G401.6 (cell line): ENCODE data around the gene FOXJ3.
"Not testable (repeated sequence)": the region's sequence is repeated elsewhere in the genome, so short reads cannot be mapped to it uniquely, and the experiment has no call there.

Experiments
- FAIRE-seq: peaks from 2 replicates; lab custom pipeline; 2012; peaks lifted over from hg19 to GRCh38; lab: Jason Lieb, UNC

Gene FOXJ3

DNA sequence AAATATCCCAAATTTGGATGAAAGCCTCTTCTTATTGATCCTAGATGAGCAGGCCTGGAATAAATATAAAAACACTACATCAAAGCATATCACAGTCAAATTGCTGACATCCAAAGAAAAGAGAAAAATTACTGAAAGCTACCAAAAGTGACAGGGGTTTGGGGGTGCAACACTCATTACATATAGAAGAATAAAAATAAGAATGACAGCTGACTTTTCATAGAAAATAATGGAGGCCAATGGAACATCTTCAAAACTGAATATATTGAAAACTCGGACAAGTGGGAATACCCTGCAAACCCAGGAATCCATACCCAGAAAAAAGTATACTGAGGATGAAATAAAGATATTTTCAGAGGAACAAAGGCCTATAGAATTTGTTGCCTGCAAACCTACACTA, 84.0 kb downstream of the FOXJ3 start:
- FAIRE-seq: no peak

DNA sequence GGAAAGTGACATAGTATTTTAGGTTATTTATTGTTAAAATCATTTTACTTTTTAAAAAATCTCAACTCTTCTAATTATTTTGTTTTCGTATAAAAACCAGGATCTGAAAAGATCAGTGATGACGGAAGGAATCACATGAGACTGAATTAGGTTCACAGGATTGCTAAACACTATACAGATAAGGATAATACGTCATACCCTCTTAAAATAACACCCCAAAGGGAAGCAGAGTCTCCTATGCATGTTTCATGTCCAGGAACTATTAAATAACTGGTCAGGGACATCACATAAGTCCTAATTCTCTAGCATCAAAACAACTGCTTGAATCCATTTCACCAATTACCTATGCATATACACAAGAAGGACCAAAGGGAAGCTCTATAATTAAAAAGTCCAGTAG, 84.9 kb downstream of the FOXJ3 start:
- no peak for FAIRE-seq

DNA sequence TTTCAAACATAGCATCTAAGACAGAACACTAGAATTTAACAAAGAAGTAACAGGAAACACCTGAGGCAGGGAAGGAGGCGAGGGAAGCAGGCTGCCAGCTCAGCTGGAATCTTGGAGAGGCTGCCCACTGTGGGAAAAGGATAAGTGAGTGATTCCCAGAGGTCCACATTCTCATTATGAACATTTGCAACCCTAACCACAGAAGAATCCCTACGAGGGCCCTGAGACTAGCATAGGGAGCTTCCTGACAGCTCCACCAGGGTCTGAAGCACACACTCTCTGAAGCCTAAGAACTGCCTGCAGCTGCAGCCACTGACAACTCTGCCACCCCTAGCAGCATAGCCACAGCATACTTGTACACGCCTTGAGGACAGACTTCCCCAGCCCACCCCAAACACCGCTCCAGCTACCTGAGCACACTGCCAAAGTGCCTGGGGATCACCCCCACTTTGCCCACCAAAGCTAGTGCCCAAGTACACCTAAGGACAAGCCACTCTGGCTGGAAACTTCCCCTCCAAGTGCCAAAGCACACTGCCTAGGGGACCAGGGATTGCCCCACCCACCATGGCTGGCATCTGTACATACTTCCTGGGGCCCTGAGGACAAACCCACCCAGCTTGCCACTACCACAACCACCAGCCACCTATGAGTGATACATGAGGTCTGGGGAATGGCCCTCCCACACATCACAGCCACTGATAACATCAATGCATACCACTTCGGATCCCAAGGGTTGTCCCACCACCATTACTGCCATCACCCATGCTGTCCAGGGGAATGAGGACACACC, 93.9 kb downstream of the FOXJ3 start:
- no peak for FAIRE-seq

DNA sequence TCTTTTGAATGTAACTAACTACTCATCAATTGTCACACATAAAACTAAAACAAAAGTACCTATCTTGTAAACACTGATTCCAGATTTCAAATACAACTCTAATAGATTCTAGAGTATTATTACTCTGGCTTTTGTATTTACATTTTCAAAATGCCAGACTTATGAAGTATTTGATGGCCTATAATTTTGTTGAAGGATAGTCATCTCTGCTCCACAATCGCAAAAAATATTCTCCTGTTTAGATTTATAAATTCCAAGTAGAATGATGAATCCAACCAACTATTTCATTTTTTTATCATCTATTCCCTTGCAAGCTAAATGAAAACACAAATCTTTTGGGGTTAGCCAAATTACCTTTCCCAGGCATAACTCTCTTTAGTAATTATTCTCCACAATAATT, 95.5 kb downstream of the FOXJ3 start:
- FAIRE-seq: no peak

DNA sequence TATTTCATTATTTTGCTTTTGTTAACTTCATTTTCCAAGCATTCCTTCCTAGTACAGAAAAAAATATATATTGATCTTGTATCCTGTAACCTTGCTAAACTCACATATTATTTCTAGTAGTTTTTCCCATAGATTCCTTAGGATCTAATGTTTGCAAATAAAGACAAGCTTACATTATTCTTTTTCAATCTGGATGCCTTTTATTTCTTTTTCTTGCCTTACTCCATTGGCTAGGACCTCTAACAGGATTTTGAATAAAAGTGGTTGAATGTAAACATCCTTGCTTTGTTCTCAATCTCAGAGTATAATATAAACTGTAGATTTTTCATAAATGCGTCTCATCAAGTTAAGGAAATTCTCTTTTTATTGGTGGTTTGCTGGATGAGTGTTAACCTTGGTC, 96.0 kb downstream of the FOXJ3 start:
- no peak for FAIRE-seq

DNA sequence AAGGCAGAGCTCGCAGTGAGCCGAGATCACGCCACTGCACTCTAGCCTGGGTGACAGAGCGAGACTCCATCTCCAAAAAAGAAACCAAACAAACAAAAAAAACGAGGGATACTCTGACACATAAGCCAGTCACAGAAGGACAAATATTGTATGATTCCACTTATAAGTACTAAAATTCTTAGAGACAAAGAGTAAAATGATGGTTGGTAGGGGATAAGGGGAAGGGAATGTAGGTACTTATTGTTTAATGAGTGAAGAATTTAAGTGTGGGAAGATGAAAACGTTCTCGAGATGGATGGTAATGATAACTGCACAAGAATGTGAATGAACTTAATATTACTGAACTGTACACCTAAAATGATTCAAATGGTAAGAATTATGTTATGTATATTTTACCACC, 103.8 kb downstream of the FOXJ3 start:
- FAIRE-seq: no peak

DNA sequence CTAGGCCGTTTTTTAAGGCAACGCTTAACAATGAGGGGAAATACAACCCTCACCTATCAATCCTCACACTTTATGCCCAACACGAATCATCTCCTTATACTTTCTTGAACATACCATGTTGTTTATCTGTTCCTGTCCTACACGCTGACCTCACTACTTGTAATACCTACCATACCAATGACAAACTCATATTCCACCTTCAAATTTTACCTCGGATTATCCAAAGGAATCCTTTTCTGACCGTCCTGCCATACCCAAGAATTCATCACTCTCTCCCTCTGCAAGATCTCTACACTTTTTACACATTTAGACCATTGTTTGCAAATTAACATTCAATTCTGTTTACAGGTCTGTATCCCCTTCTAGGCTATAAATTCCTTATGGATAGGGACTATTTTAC, 106.1 kb downstream of the FOXJ3 start:
- FAIRE-seq: no peak

DNA sequence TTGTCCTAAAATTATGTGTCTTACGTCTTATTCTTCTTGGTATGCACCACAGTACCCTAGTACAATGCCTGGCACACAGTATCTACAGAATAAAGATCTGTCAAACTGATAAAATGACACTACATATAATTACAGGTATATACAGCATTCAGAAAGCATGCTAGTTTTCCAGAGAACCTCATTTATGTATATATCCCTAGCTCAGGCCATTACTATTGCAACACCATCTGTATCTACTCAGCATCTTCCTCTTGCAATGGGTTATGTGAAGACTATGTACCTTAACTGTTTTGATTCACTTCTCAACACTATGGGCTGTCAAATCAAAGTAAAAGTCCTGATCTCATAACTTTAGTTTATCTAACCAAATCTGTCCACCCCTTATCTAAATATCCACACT, 112.0 kb downstream of the FOXJ3 start:
- no peak for FAIRE-seq

DNA sequence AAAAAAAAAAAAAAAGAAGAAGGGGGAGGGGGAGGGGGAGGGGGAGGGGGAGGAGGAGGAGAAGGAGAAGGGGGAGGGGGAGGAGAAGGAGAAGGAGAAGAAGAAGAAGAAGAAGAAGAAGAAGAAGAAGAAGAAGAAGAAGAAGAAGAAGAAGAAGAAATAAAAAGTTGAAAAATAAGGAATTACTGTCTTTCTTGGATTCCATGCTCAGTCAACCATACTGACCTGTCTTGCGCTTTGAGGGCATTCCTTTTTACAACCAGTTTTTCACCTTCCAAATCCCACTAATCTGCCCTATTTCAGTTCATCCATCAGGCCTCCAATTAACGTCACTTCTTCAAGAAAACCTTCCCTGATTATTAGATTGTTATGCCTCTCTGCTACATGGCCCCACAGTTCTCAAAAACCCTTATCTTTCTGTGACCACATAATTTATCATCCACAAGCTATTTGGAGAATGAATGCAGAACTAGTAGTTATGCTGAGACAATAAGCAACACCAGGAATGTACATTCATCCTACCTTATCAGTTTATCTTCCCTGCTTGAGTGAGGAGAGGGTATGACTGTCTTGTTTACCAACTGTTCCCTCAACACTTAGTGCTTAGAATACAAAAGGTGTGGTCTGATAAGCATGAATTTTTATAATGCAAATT, 113.0 kb downstream of the FOXJ3 start:
- FAIRE-seq: no peak

DNA sequence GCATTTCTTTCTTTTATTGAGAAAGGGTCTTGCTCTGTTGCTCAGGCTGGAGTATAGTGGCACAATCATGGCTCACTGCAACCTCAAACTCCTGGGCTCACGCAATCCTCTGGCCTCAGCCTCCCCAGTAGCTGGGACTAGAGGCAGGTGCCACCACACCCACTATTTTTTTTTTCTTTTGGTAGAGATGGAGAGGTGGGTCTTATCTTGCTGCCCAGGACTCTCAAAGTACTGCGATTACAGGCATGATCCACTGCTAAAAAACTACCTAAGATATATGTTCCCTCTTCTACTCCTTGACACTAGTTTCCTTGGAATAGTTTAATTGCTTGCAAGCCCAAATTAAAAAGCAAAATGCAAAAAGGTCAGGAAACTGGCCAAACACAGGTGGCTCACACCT, 113.6 kb downstream of the FOXJ3 start:
- FAIRE-seq: no peak

DNA sequence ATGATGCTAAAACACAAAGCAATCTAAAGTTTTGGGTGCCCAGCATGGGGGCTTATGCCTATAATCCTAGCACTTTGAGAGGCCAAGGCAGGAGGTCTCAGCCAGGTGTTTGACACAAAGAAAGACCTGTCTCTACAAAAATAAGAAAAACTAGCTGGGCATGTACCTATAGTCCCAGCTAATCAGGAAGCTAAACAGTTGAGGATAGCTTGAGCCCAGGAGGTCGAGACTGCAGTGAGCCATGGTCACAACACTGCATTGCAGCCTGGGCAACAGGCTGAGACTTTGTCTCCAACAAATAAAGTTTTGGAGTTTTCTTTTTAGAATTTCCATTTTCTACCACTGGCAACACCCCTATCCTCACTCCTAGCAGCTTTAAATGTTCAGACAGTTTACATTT, 115.4 kb downstream of the FOXJ3 start:
- FAIRE-seq: no peak

DNA sequence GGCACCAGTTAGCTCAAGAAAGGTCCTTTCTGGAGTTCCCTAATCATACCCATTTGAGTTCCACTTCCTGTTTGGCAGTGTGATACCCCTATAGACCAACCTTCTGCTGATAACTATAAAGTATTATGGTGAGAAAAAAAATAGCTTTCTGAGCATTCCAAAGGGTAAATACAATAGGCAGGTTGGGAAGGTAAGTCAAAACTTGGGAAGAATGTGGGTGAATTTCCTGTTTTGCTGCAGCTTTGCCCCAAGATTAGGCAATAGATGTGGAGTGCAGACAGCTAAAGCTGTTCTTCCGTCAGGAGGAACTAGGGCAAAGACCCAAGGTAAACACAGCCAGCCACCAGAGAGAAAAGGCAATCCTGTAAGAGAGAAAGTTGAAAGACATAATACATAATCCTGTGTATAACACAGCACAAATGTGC, 120.6 kb downstream of the FOXJ3 start:
- FAIRE-seq: no peak

DNA sequence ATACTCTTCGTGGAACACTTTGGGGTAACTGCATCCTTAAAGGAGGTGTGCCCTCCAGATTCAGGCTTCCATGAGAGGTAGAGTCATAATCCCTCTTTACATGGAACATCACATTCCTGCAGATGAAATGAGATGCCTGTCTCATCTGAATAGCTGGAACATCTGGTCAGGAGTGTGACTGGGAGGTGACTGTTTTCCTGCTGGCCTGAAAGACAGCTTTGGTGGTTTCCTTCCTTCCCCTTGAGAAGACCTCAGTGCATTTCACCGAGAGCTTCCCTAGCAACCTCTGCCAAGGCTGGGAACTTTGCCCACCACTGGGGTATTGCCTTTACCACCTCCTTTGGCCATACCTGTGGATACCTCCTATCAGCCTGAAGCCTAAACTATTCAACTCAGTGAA, 123.8 kb downstream of the FOXJ3 start:
- no peak for FAIRE-seq

DNA sequence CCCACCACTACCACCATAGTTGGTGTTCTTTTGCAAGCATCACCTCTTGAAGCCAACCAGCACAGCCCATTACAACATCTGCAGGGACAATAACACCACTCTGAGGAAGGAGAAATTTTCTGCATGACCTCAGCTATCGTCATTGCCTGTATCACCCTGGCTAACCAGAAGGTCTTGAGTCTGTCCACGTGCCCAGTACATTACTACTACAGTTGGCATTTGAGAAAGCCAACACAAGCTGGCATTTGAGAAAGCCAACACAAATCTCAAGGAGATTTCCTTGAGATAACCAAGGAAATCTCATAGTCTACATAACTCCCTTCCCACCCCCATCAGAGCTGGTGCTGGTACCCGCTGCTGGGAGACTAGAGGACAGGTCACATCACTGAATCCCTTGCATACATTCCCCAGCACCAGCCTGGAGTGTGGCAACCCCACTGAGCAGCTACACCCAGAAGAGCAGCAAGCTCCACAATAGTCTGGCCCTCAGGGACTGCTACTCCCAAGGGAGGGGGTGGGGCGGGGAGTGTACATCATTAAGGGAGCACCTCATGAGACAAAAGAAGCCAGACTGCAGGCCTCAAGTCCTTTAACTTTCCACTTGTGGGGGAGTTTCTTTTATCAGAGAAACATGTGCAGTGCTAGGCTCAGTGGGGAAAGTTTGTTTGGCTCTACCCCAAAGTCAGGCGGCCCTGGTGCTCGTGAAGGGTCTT, 124.5 kb downstream of the FOXJ3 start:
- no peak for FAIRE-seq

DNA sequence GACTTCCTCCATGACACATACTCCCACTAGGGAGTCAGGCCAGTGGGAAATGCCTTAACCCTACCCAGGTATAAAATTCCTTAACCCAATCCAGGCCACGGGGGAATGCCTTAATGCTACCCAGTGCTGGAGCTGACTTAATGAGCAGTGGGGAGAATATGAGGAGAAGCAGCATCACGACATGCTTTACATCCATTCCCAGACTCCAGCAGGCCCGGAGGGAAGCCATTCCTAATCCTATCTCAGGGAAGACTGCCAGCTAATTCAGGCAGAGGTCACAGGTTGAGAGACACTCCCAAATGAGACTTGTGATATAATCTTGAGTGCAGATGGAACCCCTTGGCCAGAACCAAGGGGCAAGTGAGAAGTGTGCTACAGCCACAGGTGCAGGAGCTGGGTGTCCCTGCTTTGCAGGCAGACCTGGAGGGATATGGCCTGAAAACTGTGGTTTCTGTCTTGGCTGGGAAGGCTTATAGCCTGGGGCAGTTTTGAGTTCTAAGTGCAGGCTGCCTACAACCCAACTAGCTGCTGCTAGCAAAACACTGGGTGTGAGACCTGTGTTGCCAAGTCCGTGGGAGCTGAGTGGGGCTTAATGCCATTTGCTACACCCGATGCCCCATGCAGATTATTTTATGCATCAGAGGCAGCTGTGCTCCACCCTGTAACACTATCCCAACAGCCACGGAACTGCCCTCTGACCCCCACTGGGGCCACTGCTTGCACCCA, 125.3 kb downstream of the FOXJ3 start:
- no peak for FAIRE-seq

DNA sequence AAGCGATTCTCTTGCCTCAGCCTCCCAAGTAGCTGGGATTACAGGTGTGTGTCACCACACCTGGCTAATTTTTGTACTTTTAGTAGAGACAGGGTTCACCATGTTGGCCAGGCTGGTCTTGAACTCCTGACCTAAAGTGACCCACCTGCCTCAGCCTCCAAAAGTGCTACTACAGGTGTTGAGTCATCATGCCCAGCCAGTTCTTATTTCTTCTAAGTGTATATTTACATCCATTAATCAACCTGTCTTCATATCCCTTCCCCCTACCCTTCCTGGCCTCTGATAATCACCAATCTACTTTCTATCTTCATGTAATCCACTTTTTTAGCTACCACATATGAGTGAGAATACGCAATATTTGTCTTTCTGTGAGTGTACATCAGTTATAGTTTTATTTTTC, 128.1 kb downstream of the FOXJ3 start:
- FAIRE-seq: not testable (repeated sequence)

DNA sequence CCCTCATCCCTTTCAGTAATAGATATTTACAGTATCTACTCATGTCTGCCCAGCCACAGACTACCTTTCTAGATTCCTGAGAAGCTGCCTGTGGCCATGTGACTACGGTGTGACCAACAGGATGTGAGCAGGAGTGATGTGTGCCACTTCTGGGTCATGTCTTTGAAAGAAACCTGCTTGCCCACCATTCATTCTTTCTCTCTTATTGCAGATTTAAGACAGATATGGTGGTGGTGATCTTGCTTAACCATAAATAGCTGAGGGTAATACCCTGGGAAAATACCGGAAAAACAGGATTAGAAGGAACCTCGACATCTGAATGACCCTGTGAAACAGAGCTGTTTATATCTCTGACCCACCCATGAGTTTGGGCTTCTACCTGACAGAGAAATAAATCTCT, 128.9 kb downstream of the FOXJ3 start:
- no peak for FAIRE-seq

DNA sequence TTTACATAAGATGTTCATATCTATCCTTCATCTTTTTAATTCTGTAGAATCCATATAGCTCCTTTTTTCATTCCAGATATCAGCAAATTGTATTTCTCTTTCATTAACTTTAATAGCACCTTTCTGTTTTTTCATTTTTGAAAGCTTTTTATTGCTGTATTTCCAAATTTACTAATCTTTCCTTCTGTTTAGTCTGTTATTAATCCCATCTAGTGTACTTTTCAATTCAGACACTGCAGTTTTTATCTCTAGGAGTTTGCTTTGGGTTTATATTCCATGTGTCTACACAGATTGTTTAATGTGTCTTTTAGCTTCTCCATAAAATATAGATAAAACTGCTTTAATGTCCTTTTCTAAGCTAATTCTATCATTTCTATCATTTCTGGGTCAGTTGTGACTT, 133.0 kb downstream of the FOXJ3 start:
- FAIRE-seq: no peak

DNA sequence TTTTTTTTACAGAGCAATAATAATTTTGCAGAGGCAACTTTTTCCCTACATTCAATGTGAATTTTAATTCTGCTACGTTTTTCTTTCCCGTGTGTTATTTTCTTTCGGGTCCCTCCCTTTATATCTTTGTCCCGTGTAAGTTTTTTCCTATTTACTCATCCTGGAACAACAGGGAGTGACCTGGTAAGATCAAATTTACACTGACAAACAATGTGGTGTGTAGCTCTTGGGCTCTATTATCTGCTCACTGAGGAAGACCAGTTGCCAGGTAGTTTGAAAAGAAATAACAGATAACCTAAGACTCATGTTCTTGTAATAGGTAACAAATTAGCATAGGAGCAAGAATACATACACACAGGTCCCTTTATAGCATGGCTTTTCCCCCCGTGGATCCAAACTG, 136.8 kb downstream of the FOXJ3 start:
- no peak for FAIRE-seq

DNA sequence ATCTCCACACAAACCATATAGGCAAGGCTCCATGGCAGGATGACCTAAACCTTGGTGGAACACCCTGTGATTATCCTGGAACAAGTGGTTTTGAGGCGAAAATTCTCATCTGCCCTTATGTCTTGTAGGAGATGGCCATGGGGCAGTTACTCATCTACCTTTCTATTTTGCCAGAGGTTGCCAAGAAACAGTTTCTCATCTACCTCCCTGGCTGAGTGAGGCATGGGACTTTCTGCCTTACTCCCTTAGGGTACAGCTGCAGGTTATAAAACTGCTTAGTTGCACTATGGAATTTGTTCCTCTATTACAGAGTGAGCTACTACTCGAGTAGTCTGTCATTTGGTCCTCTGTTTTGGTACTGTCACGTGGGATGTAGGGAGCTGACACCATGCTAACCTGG, 139.2 kb downstream of the FOXJ3 start:
- no peak for FAIRE-seq

DNA sequence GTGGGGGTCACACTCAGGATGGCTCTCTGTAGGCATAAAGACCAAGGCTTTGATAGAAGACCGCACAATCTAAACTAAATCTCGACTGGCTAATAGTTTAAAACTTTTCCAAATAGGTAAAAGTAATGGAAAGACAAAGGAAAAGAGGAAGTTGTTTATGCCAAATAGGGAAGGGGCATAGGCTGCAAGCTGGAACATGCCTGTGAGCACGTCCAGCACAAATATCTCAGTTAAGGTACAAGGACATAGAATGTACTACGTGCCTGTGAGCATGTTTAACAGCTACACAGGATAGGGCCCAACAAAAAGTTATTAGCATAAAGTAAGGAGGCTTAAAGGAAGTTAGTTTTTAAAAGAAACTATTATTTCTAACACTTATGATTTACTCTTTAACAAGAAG, 142.9 kb downstream of the FOXJ3 start:
- FAIRE-seq: no peak

DNA sequence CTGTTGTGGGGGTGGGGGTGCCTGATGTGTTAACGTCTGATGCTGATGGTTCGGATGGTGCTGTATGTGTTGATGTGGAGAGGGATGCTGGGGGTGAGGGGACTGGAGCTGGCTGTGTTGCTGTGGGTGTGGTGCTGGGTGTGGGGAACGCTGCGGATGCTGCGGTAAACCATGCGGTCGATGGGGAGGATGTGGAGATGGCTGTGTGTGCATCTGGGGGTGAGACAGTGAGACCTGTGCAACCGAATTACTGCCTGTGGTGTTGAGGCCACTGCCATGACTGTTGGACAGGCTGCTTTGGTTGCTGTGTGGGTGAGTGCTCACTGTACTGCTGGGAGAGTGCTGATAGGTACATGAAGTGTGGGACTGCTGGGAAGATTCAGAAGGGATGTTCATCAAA, 143.7 kb downstream of the FOXJ3 start:
- FAIRE-seq: no peak
